ENCODE measurements around the gene ESRRA. TPM values are rescaled to one million over a fixed set of nuclear protein-coding genes. Genes with fewer than 3 reads are reported as not detected.
A peak's percentile ranks its signal among the peaks of the same experiment; 100 is the strongest.

ESRRA gene
- total and polyA plus RNA-seq, 2 of the 13 experiments (the other 11 are each of a cell fraction or from before 2014, with no cell fraction given) = 18.1 to 36.3 TPM

GRCh38 chr11:64355078-64355940, 50.0 kb downstream of the ESRRA start (continued):
- TF ChIP-seq ZBTB40 (IDR thresholded peaks at IDR 0.05) (no peak), ZBTB40 (CRISPR knock-in tag; IDR thresholded peaks at IDR 0.05) (peak; percentile 47; the same call in 1 of the 2 replicates), SP140L (CRISPR knock-in tag; IDR thresholded peaks at IDR 0.05; ENCODE audit: borderline replicate concordance) (0 out of 2 replicates have a peak, but pooled peaks have one; percentile 51), CERS6 (CRISPR knock-in tag; IDR thresholded peaks at IDR 0.05) (no peak), SIX1 (CRISPR knock-in tag; IDR thresholded peaks at IDR 0.05; ENCODE audit: borderline replicate concordance) (no peak), AGO2 (optimal IDR thresholded peaks at IDR 0.05; ENCODE audit: low read depth, low read length) (no peak), ZNF772 (CRISPR knock-in tag; IDR thresholded peaks at IDR 0.05) (peak; percentile 81), ZNF292 (CRISPR knock-in tag; IDR thresholded peaks at IDR 0.05; ENCODE audit: borderline replicate concordance, low read depth) (no peak), SNRNP70 (IDR thresholded peaks at IDR 0.05; ENCODE audit: low read depth, low read length) (no peak), ELF3 (CRISPR knock-in tag; IDR thresholded peaks at IDR 0.05) (peak; percentile 86), ZFP37 (CRISPR knock-in tag; IDR thresholded peaks at IDR 0.05; ENCODE audit: borderline replicate concordance) (no peak), ZNF770 (CRISPR knock-in tag; IDR thresholded peaks at IDR 0.05) (no peak; the same call in 1 of the 2 replicates), SKIL (CRISPR knock-in tag; IDR thresholded peaks at IDR 0.05; ENCODE audit: borderline replicate concordance) (0 out of 2 replicates have a peak, but pooled peaks have one; percentile 14)
